Measurements from ENCODE around the gene PPM1B. TPM values are rescaled to one million over a fixed set of nuclear protein-coding genes. Genes with fewer than 3 reads are reported as not detected.
A peak's percentile ranks its signal among the peaks of the same experiment; 100 is the strongest.
"Not testable (repeated sequence)": the region's sequence is repeated elsewhere in the genome, so short reads cannot be mapped to it uniquely, and the experiment has no call there.

The PPM1B gene
- total and polyA plus RNA-seq, 2 donors (not counting 3 experiments of a cell fraction or from before 2014, with no cell fraction given) = 8.0 to 24.1 TPM

GRCh38 chr2:44171442-44171841, 2.8 kb downstream of the PPM1B start:
- H3K9me1 ChIP-seq (replicated peaks; ENCODE audit: control insufficient read depth, extremely low read depth, insufficient read depth, low read length); H3K36me3 ChIP-seq (ENCODE audit: control insufficient read depth in 2 of 2, extremely low read depth in 1 of 2, insufficient read depth in 2 of 2, low read length in 2 of 2); POLR2A ChIA-PET; H3K9me3 ChIP-seq (replicated peaks; ENCODE audit: control insufficient read depth, insufficient read depth, low read length); H3K27ac ChIP-seq (ENCODE audit: insufficient read depth, low read depth, low read length); FAIRE-seq; DNase-seq (ENCODE audit: low read depth, low spot score); BruUV-seq (replicated peaks); H4K20me1 ChIP-seq (replicated peaks; ENCODE audit: control insufficient read depth, extremely low read depth, insufficient read depth, low read length); H2AFZ ChIP-seq (ENCODE audit: low read depth, low read length); intact Hi-C loops (cut with micrococcal nuclease); dilution Hi-C loops (cut with MboI; ENCODE audit: extremely low pct_ligation_motif_present, low sequenced_read_pairs); H3K9ac ChIP-seq (replicated peaks; ENCODE audit: extremely low read depth, insufficient read depth, low read length); H3K27me3 ChIP-seq (ENCODE audit: control insufficient read depth in 2 of 2, insufficient read depth in 2 of 2, low read length in 2 of 2): not testable (repeated sequence)
- peaks cover 15% of the 10 kb centered on the region for H3K4me1 ChIP-seq (ENCODE audit: control insufficient read depth, extremely low read depth, insufficient read depth, low read length)
- H3K79me2 ChIP-seq (ENCODE audit: control insufficient read depth, insufficient read depth, low read length) = peaks cover 61% of the 10 kb centered on the region
- H3K4me2 ChIP-seq (ENCODE audit: insufficient read depth, low read length) = peak overlapping the region; percentile 99
- H3K4me3 ChIP-seq (replicated peaks in 1 of 3; ENCODE audit: insufficient read depth in 1 of 3, low read depth in 1 of 3, low read length in 3 of 3) = peak overlapping the region in 1 of 3 experiments; percentile 96
- CTCF ChIA-PET = interaction anchor here (1.0 to 2.5 kb wide), 4 partner anchors 10 to 127 kb away, joined by 3 to 9 read pairs (median 6); no protein-coding TSS in a partner anchor

GRCh38 chr2:44172576-44172975, 3.9 kb downstream of the PPM1B start:
- intact Hi-C loops (cut with micrococcal nuclease) = no loop called here

More at GRCh38 chr2:44172576-44172975, 3.9 kb downstream of the PPM1B start:
- TF ChIP-seq GATA2 (IDR thresholded peaks at IDR 0.05; ENCODE audit: insufficient read depth, insufficient read length, low read depth, low read length) (no peak), MAX (IDR thresholded peaks at IDR 0.05; ENCODE audit: insufficient read depth, insufficient read length) (no peak)
- no peak for DNase-seq (ENCODE audit: low read depth, low spot score)
- ChIA-PET POLR2A (no interaction called here), CTCF (no interaction called here)
- Histone ChIP-seq H3K27me3 (ENCODE audit: control insufficient read depth in 2 of 2, insufficient read depth in 2 of 2, low read length in 2 of 2) (no peaks in the 10 kb centered on the region), H3K27ac (ENCODE audit: insufficient read depth, low read depth, low read length) (no peak overlapping the region), H3K4me3 (replicated peaks in 1 of 3; ENCODE audit: insufficient read depth in 1 of 3, low read depth in 1 of 3, low read length in 3 of 3) (no peak overlapping the region), H3K9me3 (replicated peaks; ENCODE audit: control insufficient read depth, insufficient read depth, low read length) (no peaks in the 10 kb centered on the region), H3K4me1 (ENCODE audit: control insufficient read depth, extremely low read depth, insufficient read depth, low read length) (peaks cover 11% of the 10 kb centered on the region), H3K79me2 (ENCODE audit: control insufficient read depth, insufficient read depth, low read length) (peaks cover 61% of the 10 kb centered on the region), H2AFZ (ENCODE audit: low read depth, low read length) (no peak overlapping the region), H4K20me1 (replicated peaks; ENCODE audit: control insufficient read depth, extremely low read depth, insufficient read depth, low read length) (peaks cover 2% of the 10 kb centered on the region), H3K36me3 (ENCODE audit: control insufficient read depth in 2 of 2, extremely low read depth in 1 of 2, insufficient read depth in 2 of 2, low read length in 2 of 2) (no peaks in the 10 kb centered on the region), H3K9ac (replicated peaks; ENCODE audit: extremely low read depth, insufficient read depth, low read length) (no peak overlapping the region), H3K4me2 (ENCODE audit: insufficient read depth, low read length) (no peak overlapping the region), H3K9me1 (replicated peaks; ENCODE audit: control insufficient read depth, extremely low read depth, insufficient read depth, low read length) (no peaks in the 10 kb centered on the region)
- dilution Hi-C loops (cut with MboI; ENCODE audit: extremely low pct_ligation_motif_present, low sequenced_read_pairs) = no loop called here
- no peak for FAIRE-seq
- BruUV-seq (replicated peaks) = no TSS peak

Data from endothelial cell of umbilical vein (primary cell).